Brain pericyte (primary cell): ENCODE data around the gene GNB1.

Experiments
- DNase-seq: peaks from one replicate; pipeline ENCODE4 v3.0.0-alpha.2; 2012; ENCODE audit warnings: low read depth, low spot score

GNB1 gene

DNA sequence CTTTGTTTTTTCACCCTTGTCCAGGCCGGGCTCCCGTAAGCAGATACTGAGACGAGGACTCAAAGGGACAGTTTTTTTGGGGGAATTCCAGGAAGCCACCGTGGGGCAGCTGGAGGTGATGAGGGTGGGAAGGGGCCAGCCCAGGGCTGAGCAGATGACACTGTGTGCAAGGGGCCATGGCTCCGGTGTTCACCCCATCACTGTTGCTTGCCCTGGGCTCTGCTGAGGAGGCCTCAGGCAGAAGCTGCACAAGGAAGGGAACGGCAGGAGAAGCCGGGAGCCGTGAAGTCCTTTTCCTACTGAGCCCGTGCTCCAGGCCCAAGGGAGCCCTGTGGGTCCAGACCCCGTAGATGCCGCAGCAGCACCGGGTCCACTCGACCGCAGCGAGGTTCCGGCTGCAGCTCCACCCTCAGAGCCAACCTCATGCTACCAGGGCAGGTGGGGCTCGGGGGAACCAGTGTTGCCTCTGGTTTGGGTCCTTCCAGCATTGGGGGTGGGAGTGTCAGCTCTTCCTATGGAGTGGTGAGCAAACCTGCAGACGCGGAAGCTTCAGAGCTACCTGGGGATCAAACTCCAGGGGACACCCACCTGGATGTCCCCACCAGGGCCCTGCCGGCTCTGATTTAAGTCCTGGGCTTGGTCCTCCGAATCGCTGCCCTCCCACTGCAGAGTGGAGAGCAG is 19.9 kb upstream of the GNB1 start:
- no peak for DNase-seq

DNA sequence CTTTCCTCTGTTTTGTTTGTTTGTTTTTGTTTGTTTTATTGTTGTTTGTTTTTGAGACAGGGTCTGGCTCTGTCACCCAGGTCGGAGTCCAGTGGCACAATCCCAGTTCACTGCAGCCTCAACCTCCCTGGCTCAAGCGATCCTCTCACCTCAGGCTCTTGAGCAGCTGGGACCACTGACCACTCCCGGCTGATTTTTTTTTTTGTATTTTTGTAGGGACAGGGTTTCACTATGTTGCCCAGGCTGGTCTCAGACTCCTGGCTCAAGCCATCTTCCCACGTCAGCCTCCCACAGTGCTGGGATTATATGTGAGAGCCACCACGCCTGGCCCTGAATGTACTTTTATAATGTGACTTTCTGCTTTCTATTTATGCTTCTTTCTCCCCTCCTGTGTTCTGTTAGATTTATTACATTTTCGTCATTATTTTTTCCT is 19.2 kb upstream of the GNB1 start:
- DNase-seq, result no peak

DNA sequence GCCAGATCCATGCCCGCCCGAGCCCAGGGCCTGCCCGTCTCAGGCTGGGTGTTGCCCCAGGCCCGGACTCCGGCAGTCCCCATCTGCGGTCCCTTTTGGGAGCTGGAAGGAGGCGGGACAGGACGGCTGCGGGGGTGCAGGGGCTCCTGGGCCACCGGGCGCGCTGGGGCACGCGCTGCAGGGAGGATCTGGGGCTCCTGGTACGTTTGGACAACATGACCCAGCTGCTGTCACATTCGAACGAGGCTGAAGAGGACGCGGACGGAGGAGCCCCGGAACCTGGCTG is 17.6 kb upstream of the GNB1 start:
- DNase-seq, result no peak

GRCh38 chr1:1907098-1907736 is 16.3 kb upstream of the GNB1 start:
- DNase-seq, result no peak

DNA sequence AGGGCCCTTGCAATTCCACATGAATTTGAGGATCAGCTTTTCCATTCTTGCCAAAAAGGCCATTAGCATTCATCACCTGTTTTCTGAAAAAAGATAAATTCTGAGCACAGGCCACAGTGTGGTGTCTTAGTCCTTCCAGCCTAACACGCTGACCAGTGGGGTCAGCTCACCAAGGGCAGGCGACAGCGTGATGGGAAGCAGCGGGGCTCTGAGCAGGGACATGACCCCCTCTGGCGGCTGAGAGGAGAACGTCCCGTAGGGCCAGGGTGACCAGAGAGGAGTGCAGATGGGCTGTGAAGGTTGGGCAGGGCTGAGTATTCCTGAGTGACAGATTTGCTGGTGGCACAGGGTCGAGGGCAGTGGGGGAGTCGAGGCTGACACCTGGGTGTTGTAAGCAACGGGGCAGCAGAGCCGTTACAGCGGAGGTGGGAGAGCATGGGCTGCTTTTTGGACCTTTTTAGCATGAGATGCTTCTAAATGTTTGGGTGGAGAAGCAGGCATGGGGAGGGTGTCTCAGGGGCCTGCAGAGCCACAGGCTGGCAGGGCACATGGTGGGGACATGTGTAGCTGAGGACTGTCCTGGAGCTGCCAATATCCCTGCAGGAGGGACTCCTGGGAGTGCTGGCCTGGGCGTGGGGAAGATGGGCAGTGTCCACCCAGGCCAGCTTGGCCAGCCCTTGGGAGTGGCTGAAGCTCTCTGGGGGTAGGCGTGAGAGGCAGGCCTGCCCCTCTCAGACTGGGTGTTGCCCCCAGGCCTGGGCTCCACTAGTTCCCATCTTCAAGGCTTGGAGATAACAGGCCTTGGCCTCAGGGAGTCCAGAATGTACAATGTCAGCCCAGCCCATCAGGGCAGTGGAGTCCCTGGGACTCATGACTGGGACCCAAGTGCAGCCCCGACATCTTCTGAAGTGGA is 15.6 kb upstream of the GNB1 start:
- DNase-seq, result no peak

- DNase-seq, result no peak
These were observed 12.3 kb upstream of the GNB1 start for GRCh38 chr1:1903224-1903623.

DNA sequence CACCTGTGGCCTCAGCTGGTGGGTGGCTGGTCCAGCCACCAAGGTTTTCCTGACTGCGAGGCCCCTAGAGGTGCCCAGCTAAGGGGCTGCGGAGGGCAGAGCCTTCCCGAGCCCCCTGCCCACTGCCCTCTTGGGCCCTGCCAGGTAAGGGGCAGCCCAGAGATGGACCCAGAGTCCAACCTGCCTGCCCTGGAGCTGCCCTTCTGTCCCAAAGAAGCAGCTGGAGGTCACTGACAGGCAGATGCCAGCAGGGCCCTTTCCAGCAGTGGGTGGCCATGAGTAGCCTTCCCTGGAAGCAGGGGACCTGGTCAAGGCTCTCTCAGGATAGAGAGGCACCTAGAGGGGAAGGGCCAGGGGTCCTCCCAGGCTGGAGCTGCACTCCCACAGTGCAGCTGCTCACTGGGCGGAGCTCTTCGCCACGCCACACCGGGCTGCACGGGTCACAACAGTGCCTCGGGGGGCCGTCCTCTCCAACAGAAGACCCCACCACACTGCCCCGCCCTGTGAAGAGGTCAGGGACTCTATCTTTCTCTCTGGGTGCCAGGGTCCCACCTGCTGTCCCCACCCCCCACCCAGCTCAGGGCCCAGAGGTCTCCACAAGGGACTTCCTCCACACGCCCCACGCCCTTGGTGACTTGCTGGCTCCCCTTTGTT is 10.9 kb upstream of the GNB1 start:
- no peak for DNase-seq

DNA sequence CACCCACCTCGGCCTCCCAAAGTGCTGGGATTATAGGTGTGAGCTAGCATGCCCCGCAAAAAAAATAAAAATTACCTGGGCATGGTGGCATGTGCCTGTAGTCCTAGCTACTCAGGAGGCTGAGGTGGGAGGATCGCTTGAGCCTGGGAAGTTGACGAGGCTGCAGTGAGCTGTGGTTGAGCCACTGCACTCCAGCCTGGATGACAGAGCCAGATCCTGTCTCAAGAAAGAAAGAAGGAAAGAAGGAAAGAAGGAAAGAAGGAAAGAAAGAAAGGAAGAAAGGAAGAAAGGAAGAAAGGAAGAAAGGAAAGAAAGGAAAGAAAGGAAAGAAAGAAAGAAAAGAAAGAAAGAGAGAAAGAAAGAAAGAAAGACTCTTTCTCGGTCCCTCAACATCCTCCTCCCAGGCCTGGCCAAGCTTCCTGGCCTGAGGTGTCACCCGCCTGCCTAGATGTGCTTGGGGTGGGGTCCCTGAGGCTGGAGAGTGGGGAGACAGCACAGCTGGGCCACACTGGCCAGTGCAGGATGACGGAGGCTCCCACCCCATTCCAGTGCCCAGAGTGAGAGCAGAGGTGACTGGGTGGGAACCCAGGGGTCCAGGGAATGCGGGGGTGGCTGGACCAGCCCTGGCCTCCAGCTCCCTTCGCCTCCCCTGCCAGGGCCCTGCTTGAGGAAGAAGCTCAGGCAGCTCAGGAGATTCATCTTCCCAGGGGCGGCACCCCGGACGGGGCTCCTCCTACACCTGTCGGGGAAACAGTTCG is 10.2 kb upstream of the GNB1 start:
- DNase-seq, result no peak

DNA sequence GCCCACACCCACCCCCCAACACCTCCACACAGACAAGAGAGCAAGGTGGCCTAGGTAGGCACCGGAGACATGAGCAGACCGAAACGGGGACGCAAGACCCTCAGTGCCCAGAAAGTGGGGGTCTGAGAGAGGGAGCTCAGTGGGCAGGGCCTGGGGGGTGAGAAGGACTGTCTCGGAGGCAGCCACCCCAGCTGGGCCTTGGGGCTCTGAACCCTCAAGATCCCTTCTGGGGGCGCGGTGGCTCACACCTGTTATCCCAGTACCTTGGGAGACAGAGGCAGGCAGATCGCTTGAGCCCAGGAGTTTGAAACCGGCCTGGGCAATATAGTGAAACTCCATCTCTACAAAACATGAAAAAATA is 9.1 kb upstream of the GNB1 start:
- no peak for DNase-seq

- no peak for DNase-seq
These were observed 8.5 kb upstream of the GNB1 start for GRCh38 chr1:1899266-1899966.

- DNase-seq, result no peak
These were observed 7.5 kb upstream of the GNB1 start for GRCh38 chr1:1898246-1898933.

GRCh38 chr1:1895456-1896336 is 4.8 kb upstream of the GNB1 start:
- DNase-seq, result no peak

DNA sequence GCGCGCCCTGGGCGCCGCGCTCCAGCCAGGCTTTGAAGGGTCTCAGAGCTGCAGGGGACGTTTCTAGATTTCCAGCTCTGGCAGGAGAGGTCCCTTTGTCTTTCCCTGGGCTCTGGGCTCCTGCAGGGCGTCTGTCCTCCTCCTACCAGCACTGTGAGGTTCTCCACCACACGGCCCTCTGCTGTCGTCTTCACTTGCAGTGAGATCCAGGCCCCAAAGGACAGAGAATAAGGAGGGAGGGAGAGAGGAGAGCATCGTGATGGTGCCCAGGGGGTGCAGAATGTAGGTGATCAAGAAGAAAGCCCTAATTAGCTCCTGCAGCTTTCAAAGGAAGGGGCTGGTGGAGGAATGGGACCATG is 4.2 kb upstream of the GNB1 start:
- DNase-seq, result no peak

- no peak for DNase-seq
These were observed 3.6 kb upstream of the GNB1 start for GRCh38 chr1:1894354-1895059.

- DNase-seq, result no peak
These were observed 3.1 kb upstream of the GNB1 start for GRCh38 chr1:1893997-1894353.

GRCh38 chr1:1893291-1893985 is 2.6 kb upstream of the GNB1 start:
- DNase-seq, result no peak

GRCh38 chr1:1892763-1893120 is 1.9 kb upstream of the GNB1 start:
- no peak for DNase-seq

DNA sequence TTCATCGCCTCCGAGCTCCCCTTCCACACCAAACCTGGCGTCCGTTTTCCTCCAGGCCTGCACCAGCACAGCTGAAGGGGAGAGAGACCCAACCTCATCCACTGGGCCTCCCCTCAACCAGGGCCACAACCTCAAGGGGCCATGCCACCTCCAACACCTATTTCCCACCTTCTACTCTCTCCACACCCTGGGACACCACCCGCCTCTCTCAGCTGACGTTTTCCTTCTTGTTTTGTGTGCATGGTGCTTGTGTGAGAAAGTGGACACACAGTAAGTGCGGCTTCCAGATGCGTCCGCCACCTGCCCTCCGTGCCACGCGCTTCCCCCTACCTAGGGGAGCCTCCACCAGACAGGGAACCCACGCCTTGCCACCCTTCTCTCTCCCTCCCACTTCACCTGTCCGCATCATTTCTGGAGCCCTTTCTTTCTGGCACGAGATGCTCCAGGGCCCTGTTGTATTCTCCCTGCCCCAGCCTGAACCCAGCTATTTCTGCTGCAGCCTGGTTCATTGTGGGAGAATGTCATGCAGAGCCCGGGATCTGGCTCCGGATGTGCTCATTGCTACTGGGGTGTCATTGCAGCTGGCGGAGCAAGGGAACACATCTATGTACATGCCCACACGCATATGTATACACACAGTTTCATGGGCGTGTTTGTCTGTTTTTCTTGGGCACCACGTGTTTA is 1.3 kb upstream of the GNB1 start:
- DNase-seq, result no peak
